Measurements from ENCODE around the gene ZHX3. TPM values are rescaled to one million over a fixed set of nuclear protein-coding genes. Genes with fewer than 3 reads are reported as not detected.

ZHX3 gene
- total RNA-seq, 1 donor from 2014 or later, result 16.3 TPM

- Mint-ChIP-seq H3K27me3 (no peaks in the 10 kb centered on the region), H3K4me1 (ENCODE audit: unreplicated experiment) (peaks cover 18% of the 10 kb centered on the region), H3K4me3 (no peak overlapping the region), H3K27ac (peak overlapping the region; percentile 25), H3K36me3 (no peaks in the 10 kb centered on the region), H3K9me3 (peaks cover 5% of the 10 kb centered on the region)
- TF ChIP-seq CTCF (conservative IDR thresholded peaks at IDR 0.05), result no peak
- DNase-seq (ENCODE audit: extremely low spot score, unreplicated experiment), result no peak
These were observed 83.0 kb downstream of the ZHX3 start for GRCh38 chr20:41234546-41234945.

GRCh38 chr20:41234041-41234440 lies 83.5 kb downstream of the ZHX3 start:
- Mint-ChIP-seq H3K4me1 (ENCODE audit: unreplicated experiment) (peaks cover 19% of the 10 kb centered on the region), H3K27ac (peak overlapping the region; percentile 25), H3K4me3 (no peak overlapping the region), H3K36me3 (no peaks in the 10 kb centered on the region), H3K27me3 (no peaks in the 10 kb centered on the region), H3K9me3 (peaks cover 5% of the 10 kb centered on the region)
- TF ChIP-seq CTCF (conservative IDR thresholded peaks at IDR 0.05), result no peak
- no peak for DNase-seq (ENCODE audit: extremely low spot score, unreplicated experiment)

GRCh38 chr20:41232973-41233926 lies 84.3 kb downstream of the ZHX3 start:
- DNase-seq (ENCODE audit: extremely low spot score, unreplicated experiment), result no peak
- H3K36me3 Mint-ChIP-seq, result no peaks in the 10 kb centered on the region
- no peaks in the 10 kb centered on the region for H3K27me3 Mint-ChIP-seq
- peaks cover 24% of the 10 kb centered on the region for H3K4me1 Mint-ChIP-seq (ENCODE audit: unreplicated experiment)
- H3K4me3 Mint-ChIP-seq, result peak overlapping the region; percentile 3
- no peak for TF ChIP-seq CTCF (conservative IDR thresholded peaks at IDR 0.05)
- H3K9me3 Mint-ChIP-seq, result peaks cover 5% of the 10 kb centered on the region
- peak overlapping the region; percentile 25 for H3K27ac Mint-ChIP-seq

GRCh38 chr20:41231136-41231535 lies 86.4 kb downstream of the ZHX3 start:
- peaks cover 30% of the 10 kb centered on the region for H3K4me1 Mint-ChIP-seq (ENCODE audit: unreplicated experiment)

GRCh38 chr20:41230136-41230535 lies 87.4 kb downstream of the ZHX3 start:
- H3K27ac Mint-ChIP-seq, result no peak overlapping the region

More at GRCh38 chr20:41231136-41231535, 86.4 kb downstream of the ZHX3 start:
- H3K27me3 Mint-ChIP-seq, result no peaks in the 10 kb centered on the region
- no peak for DNase-seq (ENCODE audit: extremely low spot score, unreplicated experiment)
- H3K4me3 Mint-ChIP-seq, result no peak overlapping the region
- no peak for TF ChIP-seq CTCF (conservative IDR thresholded peaks at IDR 0.05)
- no peaks in the 10 kb centered on the region for H3K9me3 Mint-ChIP-seq
- H3K27ac Mint-ChIP-seq, result no peak overlapping the region
- H3K36me3 Mint-ChIP-seq, result no peaks in the 10 kb centered on the region

More at GRCh38 chr20:41230136-41230535, 87.4 kb downstream of the ZHX3 start:
- TF ChIP-seq CTCF (conservative IDR thresholded peaks at IDR 0.05), result no peak
- no peak for DNase-seq (ENCODE audit: extremely low spot score, unreplicated experiment)
- no peak overlapping the region for H3K4me3 Mint-ChIP-seq
- no peaks in the 10 kb centered on the region for H3K36me3 Mint-ChIP-seq
- H3K4me1 Mint-ChIP-seq (ENCODE audit: unreplicated experiment), result peaks cover 30% of the 10 kb centered on the region
- H3K27me3 Mint-ChIP-seq, result no peaks in the 10 kb centered on the region
- no peaks in the 10 kb centered on the region for H3K9me3 Mint-ChIP-seq

Data from type B pancreatic cell (in vitro differentiated cells).